SK-N-SH treated with all-trans-retinoic acid at 6 μM for 48 hours (cell line): ENCODE measurements around the gene ZNF212.
"Not testable (repeated sequence)": the region's sequence is repeated elsewhere in the genome, so short reads cannot be mapped to it uniquely, and the experiment has no call there.

Experiments used
- ATAC-seq: fragments of 200-7000 bp; cut with Tn5 transposase; 3 replicates; pipeline ENCODE4 v1.9.1; 2020; ENCODE audit warnings: mild to moderate bottlenecking, moderate library complexity
- ARNTL ChIP-seq: fragments of 450-650 bp; formaldehyde crosslinking; IDR thresholded peaks from 2 replicates; pipeline ENCODE4 v1.5.0; 2020; ENCODE audit warnings: low read depth, mild to moderate bottlenecking, moderate library complexity, borderline replicate concordance
- BACH2 ChIP-seq: fragments of 250-450 bp; sonication (Bioruptor Pico); IDR thresholded peaks from 2 replicates; pipeline ENCODE4 v1.9.0; 2021; ENCODE audit warnings: mild to moderate bottlenecking, borderline replicate concordance
- CSDC2 ChIP-seq: fragments of 250-450 bp; sonication (Bioruptor Pico); IDR thresholded peaks from 2 replicates; pipeline ENCODE4 v1.5.0; 2020; ENCODE audit warnings: mild to moderate bottlenecking, moderate library complexity
- ESRRG ChIP-seq: fragments of 250-450 bp; sonication (Bioruptor Pico); IDR thresholded peaks from 2 replicates; pipeline ENCODE4 v1.6.1; 2021; ENCODE audit warnings: mild to moderate bottlenecking
- GLIS3 ChIP-seq: fragments of 250-450 bp; sonication (Bioruptor Pico); IDR thresholded peaks from 2 replicates; pipeline ENCODE4 v1.5.0; 2020; ENCODE audit warnings: mild to moderate bottlenecking, moderate library complexity
- ISL1 ChIP-seq: fragments of 250-450 bp; sonication (Bioruptor Pico); IDR thresholded peaks from 2 replicates; pipeline ENCODE4 v2.1.2; 2022; ENCODE audit warnings: mild to moderate bottlenecking, moderate library complexity
- OSR1 ChIP-seq: fragments of 250-450 bp; sonication (Bioruptor Pico); IDR thresholded peaks from 2 replicates; pipeline ENCODE4 v1.8.0; 2022; ENCODE audit warnings: moderate library complexity, mild to moderate bottlenecking, inconsistent platforms
- PPARA ChIP-seq: fragments of 250-450 bp; sonication (Bioruptor Pico); IDR thresholded peaks from 2 replicates; pipeline ENCODE4 v1.5.0; 2020; ENCODE audit warnings: mild to moderate bottlenecking, borderline replicate concordance
- RARB ChIP-seq: fragments of 250-450 bp; sonication (Bioruptor Pico); IDR thresholded peaks from 2 replicates; pipeline ENCODE4 v1.8.0; 2021; ENCODE audit warnings: mild to moderate bottlenecking, moderate library complexity
- SNAI2 ChIP-seq: fragments of 250-450 bp; sonication (Bioruptor Pico); IDR thresholded peaks from 2 replicates; pipeline ENCODE4 v1.5.0; 2020; ENCODE audit warnings: mild to moderate bottlenecking, moderate library complexity
- TCF4 ChIP-seq: fragments of 250-450 bp; sonication (Bioruptor Pico); IDR thresholded peaks from 2 replicates; pipeline ENCODE4 v1.8.0; 2021; ENCODE audit warnings: mild to moderate bottlenecking, moderate library complexity, borderline replicate concordance
- TOX ChIP-seq: fragments of 250-450 bp; sonication (Bioruptor Pico); IDR thresholded peaks from 2 replicates; pipeline ENCODE4 v1.8.0; 2021; ENCODE audit warnings: mild to moderate bottlenecking, moderate library complexity, borderline replicate concordance
- ZFP3 ChIP-seq: fragments of 250-450 bp; sonication (Bioruptor Pico); IDR thresholded peaks from 2 replicates; pipeline ENCODE4 v1.5.0; 2020; ENCODE audit warnings: mild to moderate bottlenecking, moderate library complexity
- ZFP30 ChIP-seq: fragments of 450-650 bp; formaldehyde crosslinking; IDR thresholded peaks from 2 replicates; pipeline ENCODE4 v1.5.0; 2022; ENCODE audit warnings: mild to moderate bottlenecking, moderate library complexity
- ZNF565 ChIP-seq: fragments of 450-650 bp; formaldehyde crosslinking; conservative IDR thresholded peaks from 2 replicates; pipeline ENCODE4 v1.5.0; 2020; ENCODE audit warnings: low read depth, mild to moderate bottlenecking, moderate library complexity
- ZNF70 ChIP-seq: fragments of 450-650 bp; formaldehyde crosslinking; IDR thresholded peaks from 2 replicates; pipeline ENCODE4 v1.5.0; 2020; ENCODE audit warnings: mild to moderate bottlenecking, moderate library complexity
- ZNF8 ChIP-seq: fragments of 450-650 bp; formaldehyde crosslinking; IDR thresholded peaks from 2 replicates; pipeline ENCODE4 v1.5.0; 2020; ENCODE audit warnings: mild to moderate bottlenecking, moderate library complexity
- TF ChIP-seq, protein P1 (sequence below): fragments of 250-450 bp; sonication (Bioruptor Pico); IDR thresholded peaks from 2 replicates; pipeline ENCODE4 v1.8.0; 2020; ENCODE audit warnings: mild to moderate bottlenecking, moderate library complexity, borderline replicate concordance
- TF ChIP-seq, protein P2 (sequence below): fragments of 250-450 bp; sonication (Bioruptor Pico); IDR thresholded peaks from 2 replicates; pipeline ENCODE4 v1.5.1; 2021; ENCODE audit warnings: mild to moderate bottlenecking, moderate library complexity
- TF ChIP-seq, protein P3 (sequence below): fragments of 250-450 bp; sonication (Bioruptor Pico); IDR thresholded peaks from 2 replicates; pipeline ENCODE4 v1.5.1; 2020; ENCODE audit warnings: low read depth, mild to moderate bottlenecking, moderate library complexity

The ZNF212 gene

DNA sequence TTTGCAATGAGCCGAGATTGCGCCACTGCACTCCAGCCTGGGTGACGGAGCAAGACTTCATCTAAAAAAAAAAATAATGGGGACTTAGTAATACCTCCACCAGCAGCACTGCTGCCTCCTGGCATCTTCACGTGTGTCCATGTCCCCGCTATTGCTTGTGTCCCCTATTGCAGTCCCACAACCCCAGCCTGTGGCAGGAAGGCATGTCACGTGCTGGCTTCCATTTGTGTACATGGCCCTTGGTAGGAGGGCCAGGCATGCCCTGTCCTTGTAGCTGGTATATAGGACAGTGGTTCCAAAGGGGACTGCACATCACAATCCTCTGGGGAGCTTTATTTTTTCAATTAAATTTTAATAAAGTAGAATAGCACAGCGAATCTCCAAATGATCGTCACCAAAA, 28.3 kb downstream of the ZNF212 start:
- no peak for ATAC-seq
- TF ChIP-seq ARNTL (CRISPR knock-in tag) (no peak), ZFP3 (CRISPR knock-in tag) (no peak)
- TF ChIP-seq, all 23 proteins: peak for 0

DNA sequence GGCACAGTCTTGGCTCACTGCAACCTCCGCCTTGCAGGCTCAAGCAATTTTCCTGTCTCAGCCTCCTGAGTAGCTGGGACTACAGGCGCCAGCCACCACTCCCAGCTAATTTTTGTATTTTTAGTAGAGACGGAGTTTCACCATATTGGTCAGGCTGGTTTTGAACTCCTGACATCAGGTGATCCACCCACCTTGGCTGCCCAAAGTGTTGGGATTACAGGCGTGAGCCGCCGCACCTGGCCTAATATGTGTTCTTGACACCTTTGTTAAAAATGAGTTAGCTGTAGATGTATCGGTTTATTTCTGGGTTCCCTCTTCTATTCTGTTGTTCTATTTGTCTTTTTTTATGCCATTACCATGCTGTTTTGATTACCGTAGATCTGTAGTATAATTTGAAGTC, 35.0 kb downstream of the ZNF212 start:
- ATAC-seq, result not testable (repeated sequence)

DNA sequence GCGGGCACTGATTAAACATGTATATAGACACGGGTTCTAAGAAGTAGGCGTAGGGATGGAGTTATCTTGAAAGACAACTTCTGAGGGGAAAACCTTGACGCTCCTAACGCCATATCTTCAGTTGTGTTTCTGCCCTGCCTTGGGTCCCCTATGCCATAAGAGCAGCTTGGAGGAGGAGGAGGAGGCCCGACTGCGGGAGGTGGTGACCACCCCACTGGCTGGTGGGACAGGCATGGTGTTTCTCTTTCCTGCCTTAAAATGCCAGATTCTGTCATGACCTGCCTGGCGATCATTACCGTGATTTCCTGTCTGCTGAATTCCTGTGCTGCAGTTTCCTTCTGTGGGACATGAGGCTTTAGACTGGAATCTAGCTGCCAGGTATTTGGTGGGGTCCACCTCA, 38.4 kb downstream of the ZNF212 start:
- TF ChIP-seq CSDC2 (CRISPR knock-in tag) (no peak), PPARA (CRISPR knock-in tag) (no peak), BACH2 (CRISPR knock-in tag) (no peak), ZNF8 (CRISPR knock-in tag) (no peak), ZNF70 (no peak), ZFP3 (CRISPR knock-in tag) (no peak), TOX (CRISPR knock-in tag) (no peak), RARB (no peak), ISL1 (CRISPR knock-in tag) (no peak)
- TF ChIP-seq, protein P1, sequence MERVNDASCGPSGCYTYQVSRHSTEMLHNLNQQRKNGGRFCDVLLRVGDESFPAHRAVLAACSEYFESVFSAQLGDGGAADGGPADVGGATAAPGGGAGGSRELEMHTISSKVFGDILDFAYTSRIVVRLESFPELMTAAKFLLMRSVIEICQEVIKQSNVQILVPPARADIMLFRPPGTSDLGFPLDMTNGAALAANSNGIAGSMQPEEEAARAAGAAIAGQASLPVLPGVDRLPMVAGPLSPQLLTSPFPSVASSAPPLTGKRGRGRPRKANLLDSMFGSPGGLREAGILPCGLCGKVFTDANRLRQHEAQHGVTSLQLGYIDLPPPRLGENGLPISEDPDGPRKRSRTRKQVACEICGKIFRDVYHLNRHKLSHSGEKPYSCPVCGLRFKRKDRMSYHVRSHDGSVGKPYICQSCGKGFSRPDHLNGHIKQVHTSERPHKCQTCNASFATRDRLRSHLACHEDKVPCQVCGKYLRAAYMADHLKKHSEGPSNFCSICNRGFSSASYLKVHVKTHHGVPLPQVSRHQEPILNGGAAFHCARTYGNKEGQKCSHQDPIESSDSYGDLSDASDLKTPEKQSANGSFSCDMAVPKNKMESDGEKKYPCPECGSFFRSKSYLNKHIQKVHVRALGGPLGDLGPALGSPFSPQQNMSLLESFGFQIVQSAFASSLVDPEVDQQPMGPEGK, result no peak
- TF ChIP-seq, protein P2, sequence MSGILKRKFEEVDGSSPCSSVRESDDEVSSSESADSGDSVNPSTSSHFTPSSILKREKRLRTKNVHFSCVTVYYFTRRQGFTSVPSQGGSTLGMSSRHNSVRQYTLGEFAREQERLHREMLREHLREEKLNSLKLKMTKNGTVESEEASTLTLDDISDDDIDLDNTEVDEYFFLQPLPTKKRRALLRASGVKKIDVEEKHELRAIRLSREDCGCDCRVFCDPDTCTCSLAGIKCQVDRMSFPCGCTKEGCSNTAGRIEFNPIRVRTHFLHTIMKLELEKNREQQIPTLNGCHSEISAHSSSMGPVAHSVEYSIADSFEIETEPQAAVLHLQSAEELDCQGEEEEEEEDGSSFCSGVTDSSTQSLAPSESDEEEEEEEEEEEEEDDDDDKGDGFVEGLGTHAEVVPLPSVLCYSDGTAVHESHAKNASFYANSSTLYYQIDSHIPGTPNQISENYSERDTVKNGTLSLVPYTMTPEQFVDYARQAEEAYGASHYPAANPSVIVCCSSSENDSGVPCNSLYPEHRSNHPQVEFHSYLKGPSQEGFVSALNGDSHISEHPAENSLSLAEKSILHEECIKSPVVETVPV (CRISPR knock-in tag), result no peak
- TF ChIP-seq, protein P3, sequence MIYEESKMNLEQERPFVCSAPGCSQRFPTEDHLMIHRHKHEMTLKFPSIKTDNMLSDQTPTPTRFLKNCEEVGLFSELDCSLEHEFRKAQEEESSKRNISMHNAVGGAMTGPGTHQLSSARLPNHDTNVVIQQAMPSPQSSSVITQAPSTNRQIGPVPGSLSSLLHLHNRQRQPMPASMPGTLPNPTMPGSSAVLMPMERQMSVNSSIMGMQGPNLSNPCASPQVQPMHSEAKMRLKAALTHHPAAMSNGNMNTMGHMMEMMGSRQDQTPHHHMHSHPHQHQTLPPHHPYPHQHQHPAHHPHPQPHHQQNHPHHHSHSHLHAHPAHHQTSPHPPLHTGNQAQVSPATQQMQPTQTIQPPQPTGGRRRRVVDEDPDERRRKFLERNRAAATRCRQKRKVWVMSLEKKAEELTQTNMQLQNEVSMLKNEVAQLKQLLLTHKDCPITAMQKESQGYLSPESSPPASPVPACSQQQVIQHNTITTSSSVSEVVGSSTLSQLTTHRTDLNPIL (CRISPR knock-in tag), result no peak
- ATAC-seq, result no peak

DNA sequence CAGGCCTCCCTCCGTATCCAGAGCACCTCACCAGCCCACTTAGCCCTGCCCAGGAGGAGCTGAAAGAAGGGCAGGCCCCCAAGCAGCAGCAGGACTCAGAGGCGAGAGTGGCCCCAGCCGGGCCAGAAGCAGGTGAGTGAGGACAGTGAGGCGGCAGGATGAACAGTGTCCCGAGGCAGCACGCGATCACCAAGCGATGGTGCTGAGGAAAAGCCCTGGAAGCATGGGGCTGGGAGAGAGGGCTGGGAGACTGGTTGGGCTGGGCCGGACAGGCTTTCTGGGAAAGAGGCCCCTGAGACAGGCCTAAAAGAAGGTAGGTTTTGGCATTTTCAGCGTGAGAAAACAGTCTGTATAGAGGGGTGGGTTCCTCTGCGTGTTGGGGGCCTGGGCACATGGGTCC, 38.9 kb downstream of the ZNF212 start:
- TF ChIP-seq ISL1 (CRISPR knock-in tag) (no peak), ESRRG (CRISPR knock-in tag) (no peak), OSR1 (CRISPR knock-in tag) (no peak), PPARA (CRISPR knock-in tag) (no peak), GLIS3 (no peak)
- TF ChIP-seq, protein P3 (CRISPR knock-in tag), result no peak
- no peak for ATAC-seq

DNA sequence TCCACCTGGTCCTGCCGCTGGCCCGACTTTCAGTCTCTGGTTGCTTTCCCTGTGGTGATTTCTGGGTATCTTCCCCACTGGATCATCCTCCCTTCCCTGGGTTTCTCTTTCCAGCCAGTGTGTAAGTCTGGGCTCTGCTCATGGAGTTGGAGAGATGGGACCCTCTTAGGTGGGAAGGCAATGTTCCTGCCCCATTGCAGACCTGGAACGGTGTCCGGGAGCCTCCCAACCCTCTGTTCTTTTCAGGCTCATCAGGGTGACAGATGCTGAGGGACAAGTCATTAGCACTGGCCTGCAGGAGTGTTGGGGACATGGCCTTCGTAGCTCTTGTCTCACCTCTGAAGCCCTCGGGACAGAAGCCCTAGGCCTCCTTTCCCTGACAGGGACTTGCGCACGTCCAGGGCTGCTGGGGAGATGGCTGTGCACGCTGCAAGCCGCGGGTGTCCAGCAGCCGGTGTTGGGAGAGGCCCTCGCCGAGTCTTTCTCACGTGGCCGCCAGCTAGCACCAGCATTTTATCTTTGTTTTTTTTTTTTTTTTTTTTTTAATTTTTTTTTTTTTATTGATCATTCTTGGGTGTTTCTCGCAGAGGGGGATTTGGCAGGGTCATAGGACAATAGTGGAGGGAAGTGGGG, 39.8 kb downstream of the ZNF212 start:
- TF ChIP-seq BACH2 (CRISPR knock-in tag), result no peak
- TF ChIP-seq ZNF565 (CRISPR knock-in tag), result no peak
- TF ChIP-seq RARB, result no peak
- ATAC-seq, result no peak; the same call in 2 of the 3 replicates

DNA sequence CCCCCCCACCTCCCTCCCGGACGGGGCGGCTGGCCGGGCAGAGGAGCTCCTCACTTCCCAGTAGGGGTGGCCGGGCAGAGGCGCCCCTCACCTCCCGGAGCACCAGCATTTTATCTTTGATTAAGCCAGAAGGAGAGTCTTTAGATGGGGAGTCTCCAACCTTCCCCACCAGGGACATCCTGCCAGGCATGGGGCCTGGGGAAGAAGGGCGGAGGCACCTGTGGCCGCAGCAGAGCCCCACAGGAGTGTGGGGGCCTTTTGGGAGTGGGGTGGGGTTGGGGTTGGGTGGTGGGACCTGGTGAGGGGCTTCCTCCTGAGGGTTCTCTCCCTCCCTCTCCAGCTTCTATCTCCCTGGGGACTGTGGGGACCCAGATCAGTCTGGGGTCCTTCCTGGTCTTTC, 40.7 kb downstream of the ZNF212 start:
- ATAC-seq, result no peak
- TF ChIP-seq, protein P1, result no peak
- TF ChIP-seq TCF4 (no peak), ZNF8 (CRISPR knock-in tag) (no peak), ISL1 (CRISPR knock-in tag) (no peak), PPARA (CRISPR knock-in tag) (no peak), ZFP30 (no peak), SNAI2 (CRISPR knock-in tag) (no peak), ZNF565 (CRISPR knock-in tag) (no peak), OSR1 (CRISPR knock-in tag) (no peak), ZFP3 (CRISPR knock-in tag) (no peak), TOX (CRISPR knock-in tag) (no peak), GLIS3 (no peak)
- TF ChIP-seq, protein P2 (CRISPR knock-in tag), result no peak
